T-cell (primary cell): Measurements from ENCODE around the gene GNS. TPM values are rescaled to one million over a fixed set of nuclear protein-coding genes. Genes with fewer than 3 reads are reported as not detected.

Source experiments
- ATAC-seq, 4 experiments: fragments of 200-7000 bp in 3 of 4; fragments of 150-1000 bp in 1 of 4; cut with Tn5 transposase; replicated peaks in 1 of 4; 1 replicate in 3 of 4; 2 replicates in 1 of 4; pipeline ENCODE4 v1.10.0; 2021; ENCODE audit warnings: moderate library complexity in 3 of 4, mild to moderate bottlenecking in 2 of 4, moderate number of reproducible peaks in 1 of 4
- CTCF ChIA-PET, 2 donors: fragments of 300-600 bp; sonication (Branson Sonifier 250); formaldehyde crosslinking; loops; one replicate each; lab custom pipeline; 2022; ENCODE audit warnings: antibody characterized with exemption in 2 of 2; lab: Charles Lee
- POLR2A ChIA-PET, 2 donors: fragments of 300-600 bp; sonication (Branson Sonifier 250); formaldehyde crosslinking; loops; one replicate each; lab custom pipeline; 2022; ENCODE audit warnings: antibody characterized with exemption in 2 of 2; lab: Charles Lee
- DNase-seq, 35 experiments: peaks; one replicate each; pipeline versions ENCODE4 v3.0.0 to v3.0.0-alpha.2; 2013 to 2023
- H3K27ac ChIP-seq: one replicate; pipeline ENCODE4 v1.5.1; 2013; ENCODE audit warnings: low read length
- H3K27me3 ChIP-seq, 2 experiments: replicated peaks in 1 of 2; 1 replicate in 1 of 2; 2 replicates in 1 of 2; pipeline versions ENCODE4 v1.6.1 to v1.7.0; 2013; ENCODE audit warnings: low read length in 1 of 2, mixed read lengths in 1 of 2; ENCODE audit not compliant: control insufficient read depth in 2 of 2, insufficient read depth in 2 of 2; ENCODE audit errors: extremely low read depth in 1 of 2
- H3K36me3 ChIP-seq, 2 donors: 1 replicate in 1 of 2; 2 replicates in 1 of 2; pipeline versions ENCODE4 v1.6.1 to v1.7.0; 2013; ENCODE audit warnings: low read length in 1 of 2; ENCODE audit not compliant: control insufficient read depth in 2 of 2, insufficient read depth in 1 of 2; ENCODE audit errors: extremely low read depth in 1 of 2
- H3K4me1 ChIP-seq, 2 experiments: 1 replicate in 1 of 2; 2 replicates in 1 of 2; pipeline versions ENCODE4 v1.6.1 to v1.7.0; 2013; ENCODE audit warnings: low read length in 2 of 2, mixed read lengths in 1 of 2; ENCODE audit not compliant: insufficient read depth in 2 of 2, control insufficient read depth in 1 of 2; ENCODE audit errors: extremely low read depth in 1 of 2
- H3K4me3 ChIP-seq, 2 donors: 1 replicate in 1 of 2; 2 replicates in 1 of 2; pipeline versions ENCODE4 v1.5.1 to v1.7.0; 2013; ENCODE audit warnings: mild to moderate bottlenecking in 2 of 2, low read length in 1 of 2, moderate library complexity in 1 of 2; ENCODE audit not compliant: control insufficient read depth in 1 of 2; ENCODE audit errors: extremely low read depth in 1 of 2
- H3K9me3 ChIP-seq: 2 replicates; pipeline ENCODE4 v1.7.0; 2013
- H3K27ac Mint-ChIP-seq, 2 donors: one replicate each; pipeline ENCODE4 v1.8.0; 2020 to 2021; ENCODE audit warnings: mild to moderate bottlenecking in 2 of 2, mixed read lengths in 2 of 2
- H3K27me3 Mint-ChIP-seq, 2 donors: one replicate each; pipeline ENCODE4 v1.8.0; 2021 to 2022; ENCODE audit warnings: mixed read lengths in 2 of 2
- H3K36me3 Mint-ChIP-seq: one replicate; pipeline ENCODE4 v1.8.0; 2021; ENCODE audit warnings: mixed read lengths
- H3K4me1 Mint-ChIP-seq, 3 donors: one replicate each; pipeline ENCODE4 v1.8.0; 2020 to 2022; ENCODE audit warnings: mixed read lengths in 3 of 3, mild to moderate bottlenecking in 1 of 3
- H3K4me3 Mint-ChIP-seq, 3 donors: one replicate each; pipeline ENCODE4 v1.8.0; 2020 to 2022; ENCODE audit warnings: mild to moderate bottlenecking in 3 of 3, mixed read lengths in 3 of 3, moderate library complexity in 3 of 3
- H3K9me3 Mint-ChIP-seq, 3 donors: one replicate each; pipeline ENCODE4 v1.8.0; 2020 to 2022; ENCODE audit warnings: mixed read lengths in 3 of 3
- WGBS: methylation state at CpG from one replicate; pipeline ENCODE4 v1.1.5; 2013; ENCODE audit warnings: missing lambda C conversion rate; ENCODE audit not compliant: insufficient coverage; 5-methylcytosine and 5-hydroxymethylcytosine counted together
- total RNA-seq, 35 experiments: library from RNA in 6 of 35; stranded (reverse) in 6 of 35; fragments of 120-200 nt in 1 of 35; gene quantifications; one replicate each; pipeline versions ENCODE4 v1.2.1 to v1.2.4 and lab custom pipeline; 2013 to 2026

Gene GNS
- total RNA-seq, 5 donors from 2014 or later (not counting 1 experiment from before 2014, with no cell fraction given): 22.9 to 29.4 (median 25.5) TPM

GRCh38 chr12:64745259-64745807 lies 13.9 kb downstream of the GNS start:
- POLR2A ChIA-PET: no interaction called here
- Histone ChIP-seq H3K27me3 (no peaks in the 10 kb centered on the region), H3K36me3 (peaks cover 26 to 60% of the 10 kb centered on the region in 2 donors), H3K27ac (no peak overlapping the region), H3K4me3 (no peak overlapping the region), H3K4me1 (no peaks in the 10 kb centered on the region), H3K9me3 (no peaks in the 10 kb centered on the region)
- CTCF ChIA-PET: interaction anchor here in 1 of 2 donors (0.5 kb wide), 1 partner anchor 21 kb away, joined by 4 read pairs; no protein-coding TSS in a partner anchor
- DNase-seq: no peak
- Mint-ChIP-seq H3K4me3 (no peak overlapping the region), H3K36me3 (peaks cover 72% of the 10 kb centered on the region), H3K27me3 (no peaks in the 10 kb centered on the region), H3K4me1 (peaks cover 0 to 3% (median 2%) of the 10 kb centered on the region in 3 donors), H3K27ac (no peak overlapping the region), H3K9me3 (no peaks in the 10 kb centered on the region)
- no peak for ATAC-seq
- WGBS: 95% methylated on average over 2 of the region's 7 CpGs

- DNase-seq (no peak), ATAC-seq (no peak)
- Mint-ChIP-seq H3K36me3 (peaks cover 77% of the 10 kb centered on the region), H3K4me3 (no peak overlapping the region), H3K27ac (no peak overlapping the region), H3K4me1 (peaks cover 0 to 3% (median 2%) of the 10 kb centered on the region in 3 donors), H3K9me3 (no peaks in the 10 kb centered on the region), H3K27me3 (no peaks in the 10 kb centered on the region)
- Histone ChIP-seq H3K4me1 (no peaks in the 10 kb centered on the region), H3K27me3 (no peaks in the 10 kb centered on the region), H3K27ac (no peak overlapping the region), H3K36me3 (peaks cover 20 to 61% of the 10 kb centered on the region in 2 donors), H3K4me3 (no peak overlapping the region), H3K9me3 (no peaks in the 10 kb centered on the region)
- WGBS: 60% methylated on average over 1 of the region's 5 CpGs
- ChIA-PET POLR2A (no interaction called here), CTCF (interaction anchor here (0.5 to 1.4 kb wide), 2 partner anchors 22 to 195 kb away, joined by 3 to 4 read pairs; no protein-coding TSS in a partner anchor)
Measured at GRCh38 chr12:64744422-64745258, 14.6 kb downstream of the GNS start.

GRCh38 chr12:64743206-64743605 lies 16.0 kb downstream of the GNS start:
- Histone ChIP-seq H3K9me3 (no peaks in the 10 kb centered on the region), H3K4me3 (no peak overlapping the region), H3K27ac (no peak overlapping the region), H3K4me1 (no peaks in the 10 kb centered on the region), H3K36me3 (peaks cover 26 to 66% of the 10 kb centered on the region in 2 donors), H3K27me3 (no peaks in the 10 kb centered on the region)
- WGBS: no CpG with 5 or more reads among the region's 3 CpGs
- no peaks in the 10 kb centered on the region for H3K9me3 Mint-ChIP-seq
- H3K27ac Mint-ChIP-seq: no peak overlapping the region
- CTCF ChIA-PET: interaction anchor here (0.6 to 1.4 kb wide), 3 partner anchors 9 to 194 kb away, joined by 3 read pairs; no protein-coding TSS in a partner anchor
- DNase-seq: no peak
- H3K4me3 Mint-ChIP-seq: no peak overlapping the region
- peaks cover 0 to 5% (median 3%) of the 10 kb centered on the region in 3 donors for H3K4me1 Mint-ChIP-seq
- H3K36me3 Mint-ChIP-seq: peaks cover 83% of the 10 kb centered on the region
- ATAC-seq: no peak
- POLR2A ChIA-PET: no interaction called here
- no peaks in the 10 kb centered on the region for H3K27me3 Mint-ChIP-seq

GRCh38 chr12:64742416-64742815 lies 16.8 kb downstream of the GNS start:
- Mint-ChIP-seq H3K36me3 (peaks cover 84% of the 10 kb centered on the region), H3K27me3 (no peaks in the 10 kb centered on the region), H3K27ac (no peak overlapping the region), H3K4me3 (no peak overlapping the region), H3K9me3 (no peaks in the 10 kb centered on the region), H3K4me1 (peaks cover 8 to 12% (median 8%) of the 10 kb centered on the region in 3 donors)
- DNase-seq: no peak
- Histone ChIP-seq H3K27me3 (no peaks in the 10 kb centered on the region), H3K9me3 (no peaks in the 10 kb centered on the region), H3K4me1 (peaks cover 0 to 2% of the 10 kb centered on the region in 2 experiments), H3K27ac (no peak overlapping the region), H3K36me3 (peaks cover 26 to 68% of the 10 kb centered on the region in 2 donors), H3K4me3 (no peak overlapping the region)
- no peak for ATAC-seq
- ChIA-PET CTCF (interaction anchor here in 1 of 2 donors (0.6 kb wide), 1 partner anchor 192 kb away, joined by 3 read pairs; no protein-coding TSS in a partner anchor), POLR2A (no interaction called here)
- WGBS: no CpG with 5 or more reads among the region's 3 CpGs

GRCh38 chr12:64740646-64741045 lies 18.6 kb downstream of the GNS start:
- CTCF ChIA-PET: no interaction called here
- H3K27me3 Mint-ChIP-seq: no peaks in the 10 kb centered on the region

DNA sequence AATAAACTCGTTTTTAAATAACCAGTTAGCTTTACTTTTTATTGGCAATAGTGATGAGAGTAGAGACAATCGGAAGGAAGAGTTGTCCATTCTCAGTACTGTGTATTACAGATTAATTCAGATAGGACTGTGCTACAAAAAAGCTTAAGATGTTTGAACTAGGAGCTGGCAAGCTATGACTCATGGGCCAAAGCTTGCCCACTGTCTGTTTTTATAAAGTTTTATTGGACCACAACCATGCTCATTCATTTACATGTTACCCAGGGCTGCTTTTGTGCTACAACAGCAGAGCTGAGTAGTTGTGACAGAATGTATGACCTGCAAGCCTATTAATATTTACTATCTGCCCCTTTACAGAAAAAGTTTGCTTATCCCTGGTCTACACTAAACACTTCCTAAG lies 19.4 kb downstream of the GNS start:
- no peak for DNase-seq
- peaks cover 18 to 65% of the 10 kb centered on the region in 2 donors for H3K36me3 ChIP-seq
- H3K4me1 Mint-ChIP-seq: peaks cover 9 to 14% (median 11%) of the 10 kb centered on the region in 3 donors
- no peak overlapping the region for H3K27ac Mint-ChIP-seq
- H3K4me3 Mint-ChIP-seq: no peak overlapping the region
- 100% methylated on average over 1 of the region's 2 CpGs for WGBS
- POLR2A ChIA-PET: interaction anchor here (0.5 to 0.6 kb wide), 3 partner anchors 10 to 1600 kb away, joined by 3 to 9 read pairs (median 3); no protein-coding TSS in a partner anchor
- H3K36me3 Mint-ChIP-seq: peaks cover 85% of the 10 kb centered on the region
- H3K4me3 ChIP-seq: no peak overlapping the region
- CTCF ChIA-PET: interaction anchor here (0.5 to 0.7 kb wide), 3 partner anchors 16 to 938 kb away, joined by 3 to 4 read pairs (median 3); no protein-coding TSS in a partner anchor
- H3K27me3 ChIP-seq: no peaks in the 10 kb centered on the region
- peaks cover 0 to 2% of the 10 kb centered on the region in 2 experiments for H3K4me1 ChIP-seq
- no peaks in the 10 kb centered on the region for H3K27me3 Mint-ChIP-seq
- no peaks in the 10 kb centered on the region for H3K9me3 Mint-ChIP-seq
- H3K9me3 ChIP-seq: no peaks in the 10 kb centered on the region
- no peak for ATAC-seq
- no peak overlapping the region for H3K27ac ChIP-seq

More at GRCh38 chr12:64740646-64741045, 18.6 kb downstream of the GNS start:
- ATAC-seq (no peak), DNase-seq (no peak)
- Mint-ChIP-seq H3K4me3 (no peak overlapping the region), H3K9me3 (no peaks in the 10 kb centered on the region), H3K27ac (no peak overlapping the region), H3K36me3 (peaks cover 89% of the 10 kb centered on the region), H3K4me1 (peaks cover 11 to 16% (median 11%) of the 10 kb centered on the region in 3 donors)
- POLR2A ChIA-PET: interaction anchor here in 1 of 2 donors (0.5 kb wide), 1 partner anchor 30 kb away, joined by 3 read pairs; no protein-coding TSS in a partner anchor
- H3K4me1 ChIP-seq: peaks cover 0 to 2% of the 10 kb centered on the region in 2 experiments
- no CpG with 5 or more reads among the region's 2 CpGs for WGBS
- H3K27me3 ChIP-seq: no peaks in the 10 kb centered on the region
- no peak overlapping the region for H3K4me3 ChIP-seq
- H3K9me3 ChIP-seq: no peaks in the 10 kb centered on the region
- no peak overlapping the region for H3K27ac ChIP-seq
- H3K36me3 ChIP-seq: peaks cover 21 to 63% of the 10 kb centered on the region in 2 donors
